ENCODE measurements around the gene CAPS.
"Not testable (repeated sequence)": the region's sequence is repeated elsewhere in the genome, so short reads cannot be mapped to it uniquely, and the experiment has no call there.

Gene CAPS

DNA sequence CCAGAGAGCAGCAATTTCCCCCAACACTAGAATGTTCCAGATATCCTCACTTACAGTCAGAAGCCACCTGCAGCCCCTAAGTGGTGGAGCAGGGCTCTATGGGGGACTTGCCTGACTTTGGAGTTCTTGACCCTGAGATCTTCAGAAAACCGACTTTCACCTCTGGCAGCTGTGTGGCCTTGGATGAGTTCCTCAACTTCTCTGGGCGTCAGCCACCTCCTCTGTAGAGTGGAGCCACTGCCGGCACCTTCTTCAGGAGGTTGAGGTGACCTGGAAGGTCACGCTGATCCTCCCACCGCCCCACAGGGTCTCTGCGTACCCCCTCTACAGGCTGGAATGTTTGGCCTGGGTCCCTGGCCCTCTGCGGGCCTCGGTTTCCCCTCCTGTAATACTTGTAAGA, 36.6 kb upstream of the CAPS start:
- TF ChIP-seq ZNF274 (IDR thresholded peaks at IDR 0.05; ENCODE audit: low read depth, low read length), result no peak
- TF ChIP-seq SUZ12 (IDR thresholded peaks at IDR 0.05; ENCODE audit: extremely low read depth, insufficient read depth, insufficient read length), result no peak
- no peak for TF ChIP-seq YY1 (IDR thresholded peaks at IDR 0.05; ENCODE audit: insufficient read depth, insufficient read length)
- Histone ChIP-seq H3K27me3 (ENCODE audit: insufficient read depth, insufficient read length) (peaks cover 2% of the 10 kb centered on the region), H3K4me1 (ENCODE audit: insufficient read depth, insufficient read length) (peaks cover 31% of the 10 kb centered on the region), H3K4me3 (ENCODE audit: insufficient read length, low read depth) (no peak overlapping the region), H3K36me3 (ENCODE audit: insufficient read depth, insufficient read length, low read length) (no peaks in the 10 kb centered on the region), H3K9me3 (ENCODE audit: insufficient read depth, low read length) (no peaks in the 10 kb centered on the region), H3K9ac (ENCODE audit: insufficient read length, low read depth) (peak overlapping the region; percentile 56)
- no peak for DNase-seq (ENCODE audit: low read depth, low spot score)

DNA sequence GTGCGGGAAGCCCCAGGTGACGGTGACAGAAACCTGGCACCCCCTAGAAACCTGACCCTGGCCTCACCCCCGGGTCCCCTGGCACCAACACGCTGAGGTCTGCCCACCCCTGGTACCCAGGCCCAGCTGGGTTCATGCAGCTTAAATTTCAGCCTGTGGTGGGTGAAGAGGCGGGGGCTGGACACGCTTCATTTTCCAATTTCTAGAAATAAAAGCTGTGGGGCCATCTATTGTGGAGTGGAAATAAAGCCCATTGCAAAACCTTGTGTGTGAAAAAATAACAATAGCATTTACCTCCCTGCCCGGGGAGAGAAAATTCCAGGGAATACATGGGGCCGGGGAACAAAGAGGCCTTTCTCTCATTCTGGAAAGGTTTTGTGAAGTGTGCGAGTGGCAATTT, 36.2 kb upstream of the CAPS start:
- no peak for DNase-seq (ENCODE audit: low read depth, low spot score)
- no peaks in the 10 kb centered on the region for H3K36me3 ChIP-seq (ENCODE audit: insufficient read depth, insufficient read length, low read length)
- peaks cover 31% of the 10 kb centered on the region for H3K4me1 ChIP-seq (ENCODE audit: insufficient read depth, insufficient read length)
- peaks cover 2% of the 10 kb centered on the region for H3K27me3 ChIP-seq (ENCODE audit: insufficient read depth, insufficient read length)
- H3K4me3 ChIP-seq (ENCODE audit: insufficient read length, low read depth), result no peak overlapping the region
- TF ChIP-seq YY1 (IDR thresholded peaks at IDR 0.05; ENCODE audit: insufficient read depth, insufficient read length) (no peak), ZNF274 (IDR thresholded peaks at IDR 0.05; ENCODE audit: low read depth, low read length) (no peak), SUZ12 (IDR thresholded peaks at IDR 0.05; ENCODE audit: extremely low read depth, insufficient read depth, insufficient read length) (no peak)
- H3K9me3 ChIP-seq (ENCODE audit: insufficient read depth, low read length), result no peaks in the 10 kb centered on the region
- peak overlapping the region; percentile 56 for H3K9ac ChIP-seq (ENCODE audit: insufficient read length, low read depth)

DNA sequence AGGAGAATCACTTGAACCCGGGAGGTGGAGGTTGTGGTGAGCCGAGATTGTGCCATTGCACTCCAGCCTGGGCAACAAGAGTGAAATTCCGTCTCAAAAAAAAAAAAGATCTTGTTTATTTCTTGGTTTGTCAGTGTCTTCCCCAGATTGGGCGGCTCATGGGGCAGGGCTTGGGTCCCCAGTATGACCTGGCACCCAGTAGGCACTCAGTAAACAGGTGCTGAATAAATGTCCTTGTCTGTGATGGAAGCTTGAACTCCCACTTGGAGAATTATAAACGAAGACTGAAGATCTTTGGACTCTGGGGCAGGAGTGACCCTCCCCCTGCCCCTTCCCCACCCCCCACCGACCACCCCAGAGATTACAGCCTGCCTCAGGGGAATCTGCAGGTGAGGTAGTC, 33.9 kb upstream of the CAPS start:
- Histone ChIP-seq H3K9me3 (ENCODE audit: insufficient read depth, low read length) (no peaks in the 10 kb centered on the region), H3K9ac (ENCODE audit: insufficient read length, low read depth) (peak overlapping the region; percentile 50), H3K4me3 (ENCODE audit: insufficient read length, low read depth) (no peak overlapping the region), H3K27me3 (ENCODE audit: insufficient read depth, insufficient read length) (peaks cover 2% of the 10 kb centered on the region), H3K36me3 (ENCODE audit: insufficient read depth, insufficient read length, low read length) (no peaks in the 10 kb centered on the region), H3K4me1 (ENCODE audit: insufficient read depth, insufficient read length) (peaks cover 28% of the 10 kb centered on the region)
- DNase-seq (ENCODE audit: low read depth, low spot score), result no peak
- TF ChIP-seq SUZ12 (IDR thresholded peaks at IDR 0.05; ENCODE audit: extremely low read depth, insufficient read depth, insufficient read length) (no peak), YY1 (IDR thresholded peaks at IDR 0.05; ENCODE audit: insufficient read depth, insufficient read length) (no peak), ZNF274 (IDR thresholded peaks at IDR 0.05; ENCODE audit: low read depth, low read length) (no peak)

DNA sequence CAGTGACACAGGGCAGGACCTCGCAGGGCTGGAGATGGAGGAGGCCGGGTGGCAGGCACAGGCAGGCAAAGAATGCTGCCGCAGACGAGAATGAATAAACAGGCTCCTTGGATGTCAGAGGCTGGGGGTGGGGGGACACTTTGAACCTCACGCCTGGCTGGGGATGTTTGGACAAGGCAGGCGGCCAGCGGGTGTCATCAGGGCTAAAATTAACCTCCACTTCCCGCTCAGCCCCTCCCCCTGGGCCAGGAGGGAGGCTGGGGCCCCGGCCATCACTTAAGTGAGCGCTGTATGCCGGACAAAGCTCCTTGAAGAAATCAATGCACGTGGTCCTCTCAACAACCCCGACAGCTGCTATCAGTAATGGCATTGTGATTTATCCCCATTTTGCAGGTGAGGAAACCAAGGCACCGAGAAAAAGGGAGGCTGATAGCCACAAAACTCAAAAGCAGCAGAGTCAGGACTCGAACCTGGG, 33.4 kb upstream of the CAPS start:
- TF ChIP-seq SUZ12 (IDR thresholded peaks at IDR 0.05; ENCODE audit: extremely low read depth, insufficient read depth, insufficient read length) (no peak), ZNF274 (IDR thresholded peaks at IDR 0.05; ENCODE audit: low read depth, low read length) (no peak), YY1 (IDR thresholded peaks at IDR 0.05; ENCODE audit: insufficient read depth, insufficient read length) (no peak)
- peak; percentile 48 for DNase-seq (ENCODE audit: low read depth, low spot score)

DNA sequence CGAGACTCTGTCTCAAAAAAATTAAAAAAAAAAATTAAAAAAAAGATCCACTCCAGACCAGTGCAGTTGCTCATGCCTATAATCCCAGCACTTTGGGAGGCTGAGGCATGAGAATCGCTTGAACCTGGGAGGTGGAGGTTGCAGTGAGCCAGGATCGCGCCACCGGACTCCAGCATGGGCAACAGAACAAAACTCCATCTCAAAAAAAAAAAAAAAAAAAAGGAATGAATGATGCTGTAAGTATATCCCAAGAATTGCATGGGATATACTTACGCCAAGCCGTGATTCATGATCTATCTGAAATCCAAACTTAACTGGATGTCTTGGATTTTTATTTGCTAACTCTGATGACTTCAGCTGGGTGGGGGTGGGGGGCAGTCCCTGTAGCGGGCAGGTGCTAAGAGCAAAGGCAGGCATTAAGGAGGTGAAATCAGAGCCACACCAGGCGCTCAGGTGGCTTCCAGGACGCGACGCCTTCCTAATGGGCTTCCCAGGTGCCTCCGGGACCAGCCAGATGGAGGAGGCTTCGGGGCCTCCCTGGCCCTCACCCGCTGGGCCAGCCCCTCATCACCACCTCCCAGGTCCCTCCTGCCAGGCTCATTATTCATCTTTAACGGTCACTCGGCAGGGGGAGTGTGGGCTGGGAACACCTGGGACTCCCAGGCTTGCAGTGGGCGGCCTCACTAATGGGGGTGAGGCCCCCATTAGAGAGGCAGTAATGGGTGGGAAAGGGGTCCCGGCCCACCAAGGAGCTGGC, 32.3 kb upstream of the CAPS start:
- Histone ChIP-seq H3K9ac (ENCODE audit: insufficient read length, low read depth) (peak overlapping the region; percentile 3), H3K36me3 (ENCODE audit: insufficient read depth, insufficient read length, low read length) (no peaks in the 10 kb centered on the region), H3K4me1 (ENCODE audit: insufficient read depth, insufficient read length) (peaks cover 26% of the 10 kb centered on the region), H3K4me3 (ENCODE audit: insufficient read length, low read depth) (no peak overlapping the region), H3K27me3 (ENCODE audit: insufficient read depth, insufficient read length) (peaks cover 2% of the 10 kb centered on the region), H3K9me3 (ENCODE audit: insufficient read depth, low read length) (no peaks in the 10 kb centered on the region)
- TF ChIP-seq YY1 (IDR thresholded peaks at IDR 0.05; ENCODE audit: insufficient read depth, insufficient read length) (no peak), SUZ12 (IDR thresholded peaks at IDR 0.05; ENCODE audit: extremely low read depth, insufficient read depth, insufficient read length) (no peak), ZNF274 (IDR thresholded peaks at IDR 0.05; ENCODE audit: low read depth, low read length) (no peak)
- no peak for DNase-seq (ENCODE audit: low read depth, low spot score)

More for the DNA sequence above, 33.4 kb upstream of the CAPS start:
- Histone ChIP-seq H3K4me3 (ENCODE audit: insufficient read length, low read depth) (no peak overlapping the region), H3K36me3 (ENCODE audit: insufficient read depth, insufficient read length, low read length) (no peaks in the 10 kb centered on the region), H3K9me3 (ENCODE audit: insufficient read depth, low read length) (no peaks in the 10 kb centered on the region), H3K27me3 (ENCODE audit: insufficient read depth, insufficient read length) (peaks cover 2% of the 10 kb centered on the region), H3K4me1 (ENCODE audit: insufficient read depth, insufficient read length) (peaks cover 28% of the 10 kb centered on the region), H3K9ac (ENCODE audit: insufficient read length, low read depth) (no peak overlapping the region)

DNA sequence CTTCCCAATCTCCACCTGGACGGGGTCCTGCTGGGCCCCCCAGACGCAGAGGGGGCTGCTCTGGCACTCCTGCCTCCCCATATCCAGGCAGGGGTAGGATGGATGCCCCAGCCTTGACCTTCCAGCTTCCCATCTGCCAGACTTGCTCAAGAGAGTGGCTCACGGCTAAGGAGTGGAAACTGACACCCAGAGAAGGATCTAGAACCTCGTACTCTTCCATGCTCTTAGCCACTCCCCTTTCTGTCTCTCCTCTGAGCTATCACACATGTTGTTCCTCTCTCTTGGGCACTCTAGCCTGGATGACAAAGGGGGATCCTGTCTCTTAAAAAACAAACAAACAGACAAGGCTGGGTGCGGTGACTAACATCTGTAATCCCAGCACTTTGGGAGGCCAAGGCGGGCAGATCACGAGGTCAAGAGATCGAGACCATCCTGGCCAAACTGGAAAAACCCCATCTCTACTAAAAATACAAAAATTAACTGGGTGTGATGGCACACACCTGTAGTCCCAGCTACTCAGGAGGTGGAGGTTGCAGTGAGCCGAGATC, 31.6 kb upstream of the CAPS start:
- no peak for DNase-seq (ENCODE audit: low read depth, low spot score)
- H3K4me3 ChIP-seq (ENCODE audit: insufficient read length, low read depth), result no peak overlapping the region
- H3K27me3 ChIP-seq (ENCODE audit: insufficient read depth, insufficient read length), result peaks cover 2% of the 10 kb centered on the region
- H3K9ac ChIP-seq (ENCODE audit: insufficient read length, low read depth), result peak overlapping the region; percentile 3
- H3K4me1 ChIP-seq (ENCODE audit: insufficient read depth, insufficient read length), result peaks cover 22% of the 10 kb centered on the region
- H3K9me3 ChIP-seq (ENCODE audit: insufficient read depth, low read length), result no peaks in the 10 kb centered on the region
- no peaks in the 10 kb centered on the region for H3K36me3 ChIP-seq (ENCODE audit: insufficient read depth, insufficient read length, low read length)
- TF ChIP-seq ZNF274 (IDR thresholded peaks at IDR 0.05; ENCODE audit: low read depth, low read length) (no peak), YY1 (IDR thresholded peaks at IDR 0.05; ENCODE audit: insufficient read depth, insufficient read length) (no peak), SUZ12 (IDR thresholded peaks at IDR 0.05; ENCODE audit: extremely low read depth, insufficient read depth, insufficient read length) (no peak)

DNA sequence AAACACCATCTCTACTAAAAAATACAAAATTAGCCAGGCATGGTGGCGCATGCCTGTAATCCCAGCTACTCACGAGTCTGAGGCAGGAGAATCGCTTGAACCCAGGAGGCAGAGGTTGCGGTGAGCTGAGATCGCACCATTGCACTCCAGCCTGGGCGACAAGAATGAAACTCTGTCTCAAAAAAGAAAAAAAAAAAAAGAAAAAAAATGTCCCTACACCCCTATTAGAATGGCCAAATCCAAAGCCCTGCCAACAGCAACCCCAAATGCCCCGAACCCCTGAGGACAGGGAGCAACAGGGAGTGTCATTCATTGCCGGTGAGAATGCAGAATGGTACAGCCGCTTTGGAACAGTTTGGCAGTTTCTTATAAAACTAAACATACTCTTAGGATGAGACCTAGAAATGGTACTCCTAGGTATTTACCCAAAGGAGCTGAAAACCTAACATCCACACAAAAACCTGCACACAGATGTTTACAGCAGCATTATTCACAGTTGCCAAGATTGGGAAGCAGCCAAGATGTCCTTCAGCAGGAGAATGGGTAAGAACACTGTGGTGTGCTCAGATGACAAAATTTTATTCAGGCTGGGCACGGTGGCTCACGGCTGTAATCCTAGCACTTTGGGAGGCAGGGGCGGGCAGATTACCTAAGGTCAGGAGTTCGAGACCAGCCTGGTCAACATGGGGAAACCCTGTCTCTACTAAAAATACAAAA, 30.7 kb upstream of the CAPS start:
- not testable (repeated sequence) for H3K27me3 ChIP-seq (ENCODE audit: insufficient read depth, insufficient read length); H3K4me3 ChIP-seq (ENCODE audit: insufficient read length, low read depth); DNase-seq (ENCODE audit: low read depth, low spot score); H3K9ac ChIP-seq (ENCODE audit: insufficient read length, low read depth); H3K9me3 ChIP-seq (ENCODE audit: insufficient read depth, low read length); H3K36me3 ChIP-seq (ENCODE audit: insufficient read depth, insufficient read length, low read length)
- peaks cover 18% of the 10 kb centered on the region for H3K4me1 ChIP-seq (ENCODE audit: insufficient read depth, insufficient read length)

DNA sequence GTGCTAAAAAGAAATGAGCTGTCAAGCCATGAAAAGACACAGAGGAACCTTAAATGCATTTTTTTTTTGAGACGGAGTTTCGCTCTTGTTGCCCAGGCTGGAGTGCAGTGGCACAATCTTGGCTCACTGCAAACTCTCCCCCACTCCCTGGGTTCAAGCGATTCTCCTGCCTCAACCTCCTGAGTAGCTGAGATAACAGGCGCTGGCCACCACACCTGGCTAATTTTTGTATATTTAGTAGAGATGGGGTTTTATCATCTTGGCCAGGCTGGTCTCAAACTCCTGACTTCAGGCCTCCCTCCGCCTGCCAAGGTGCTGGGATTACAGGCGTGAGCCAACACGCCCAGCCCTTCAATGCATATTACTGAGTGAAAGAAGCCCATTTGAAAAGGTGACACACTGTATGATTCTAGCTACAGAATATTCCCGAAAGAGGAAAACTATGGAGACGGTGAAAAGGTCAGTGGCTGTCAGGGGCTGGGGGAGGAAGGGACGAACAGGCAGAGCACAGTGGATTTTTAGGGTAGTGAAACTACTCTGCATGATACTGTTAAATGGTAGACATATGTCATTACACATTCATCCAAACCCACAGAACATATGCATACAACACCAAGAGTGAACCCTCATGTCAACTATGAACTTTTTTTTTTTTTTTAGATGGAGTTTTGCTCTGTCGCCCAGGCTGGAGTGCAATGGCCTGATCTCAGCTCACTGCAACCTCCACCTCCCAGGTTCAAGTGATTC, 29.8 kb upstream of the CAPS start:
- H3K9me3 ChIP-seq (ENCODE audit: insufficient read depth, low read length); H3K4me3 ChIP-seq (ENCODE audit: insufficient read length, low read depth); H3K9ac ChIP-seq (ENCODE audit: insufficient read length, low read depth); H3K27me3 ChIP-seq (ENCODE audit: insufficient read depth, insufficient read length); H3K36me3 ChIP-seq (ENCODE audit: insufficient read depth, insufficient read length, low read length); DNase-seq (ENCODE audit: low read depth, low spot score): not testable (repeated sequence)
- H3K4me1 ChIP-seq (ENCODE audit: insufficient read depth, insufficient read length), result peaks cover 16% of the 10 kb centered on the region

Measured in NT2/D1 (cell line).